Ishikawa (cell line): ENCODE measurements around the gene MUC2.

Source experiments
- CEBPB ChIP-seq: IDR thresholded peaks from 2 replicates; pipeline ENCODE4 v1.6.1; 2012
- CREB1 ChIP-seq: IDR thresholded peaks from 2 replicates; pipeline ENCODE4 v1.6.1; 2012; ENCODE audit warnings: low read depth
- EGR1 ChIP-seq: IDR thresholded peaks from 2 replicates; pipeline ENCODE4 v1.6.1; 2012
- EP300 ChIP-seq: IDR thresholded peaks from 2 replicates; pipeline ENCODE4 v1.6.1; 2012; ENCODE audit warnings: borderline replicate concordance
- FOXM1 ChIP-seq: IDR thresholded peaks from 2 replicates; pipeline ENCODE4 v1.6.1; 2012; ENCODE audit warnings: low read depth, borderline replicate concordance
- MAX ChIP-seq: IDR thresholded peaks from 2 replicates; pipeline ENCODE4 v1.6.1; 2012
- NFIC ChIP-seq: IDR thresholded peaks from 2 replicates; pipeline ENCODE4 v1.6.1; 2012
- RAD21 ChIP-seq: IDR thresholded peaks from 2 replicates; pipeline ENCODE4 v1.6.1; 2012; ENCODE audit warnings: low read depth
- REST ChIP-seq: IDR thresholded peaks from 2 replicates; pipeline ENCODE4 v1.6.1; 2012; ENCODE audit warnings: low read depth, mild to moderate bottlenecking
- TAF1 ChIP-seq: IDR thresholded peaks from 2 replicates; pipeline ENCODE4 v1.6.1; 2012; ENCODE audit warnings: low read depth, mild to moderate bottlenecking
- TCF12 ChIP-seq: IDR thresholded peaks from 2 replicates; pipeline ENCODE4 v1.6.1; 2012; ENCODE audit warnings: low read depth
- TEAD4 ChIP-seq: IDR thresholded peaks from 2 replicates; pipeline ENCODE4 v1.6.1; 2012
- USF1 ChIP-seq: IDR thresholded peaks from 2 replicates; pipeline ENCODE4 v1.6.1; 2012
- YY1 ChIP-seq: IDR thresholded peaks from 2 replicates; pipeline ENCODE4 v1.6.1; 2012; ENCODE audit warnings: low read depth
- ZBTB7A ChIP-seq: IDR thresholded peaks from 2 replicates; pipeline ENCODE4 v1.6.1; 2012; ENCODE audit warnings: low read depth

The MUC2 gene

GRCh38 chr11:1041471-1041870 is 33.2 kb upstream of the MUC2 start:
- TF ChIP-seq FOXM1 (no peak), NFIC (no peak), MAX (no peak), REST (no peak), CEBPB (no peak), TAF1 (no peak), EGR1 (no peak), RAD21 (no peak), USF1 (no peak), TEAD4 (no peak), EP300 (no peak), CREB1 (no peak), ZBTB7A (no peak), YY1 (no peak), TCF12 (no peak)

- no peak for TF ChIP-seq RAD21
- no peak for TF ChIP-seq REST
- TF ChIP-seq CREB1, result no peak
- no peak for TF ChIP-seq ZBTB7A
- TF ChIP-seq TCF12, result no peak
- no peak for TF ChIP-seq TAF1
- no peak for TF ChIP-seq FOXM1
- no peak for TF ChIP-seq MAX
- TF ChIP-seq EP300, result no peak
- no peak for TF ChIP-seq YY1
- no peak for TF ChIP-seq USF1
- no peak for TF ChIP-seq CEBPB
- no peak for TF ChIP-seq NFIC
- TF ChIP-seq TEAD4, result no peak
- no peak for TF ChIP-seq EGR1
These were observed 32.6 kb upstream of the MUC2 start for GRCh38 chr11:1041936-1042608.

- TF ChIP-seq TAF1 (no peak), RAD21 (no peak), MAX (no peak), TCF12 (no peak), FOXM1 (no peak), EP300 (no peak), YY1 (no peak), CREB1 (no peak), EGR1 (no peak), ZBTB7A (no peak), USF1 (no peak), CEBPB (no peak), TEAD4 (no peak)
These were observed 31.8 kb upstream of the MUC2 start for GRCh38 chr11:1042626-1043562.

GRCh38 chr11:1043563-1044096 is 31.0 kb upstream of the MUC2 start:
- TF ChIP-seq REST (no peak), RAD21 (no peak), MAX (0 out of 2 replicates have a peak, but pooled peaks have one; percentile 18), YY1 (no peak), ZBTB7A (no peak)
